Ishikawa (cell line): Measurements from ENCODE around the gene SETD7.

Experiments used
- CEBPB ChIP-seq: IDR thresholded peaks from 2 replicates; pipeline ENCODE4 v1.6.1; 2012
- CREB1 ChIP-seq: IDR thresholded peaks from 2 replicates; pipeline ENCODE4 v1.6.1; 2012; ENCODE audit warnings: low read depth
- EGR1 ChIP-seq: IDR thresholded peaks from 2 replicates; pipeline ENCODE4 v1.6.1; 2012
- EP300 ChIP-seq: IDR thresholded peaks from 2 replicates; pipeline ENCODE4 v1.6.1; 2012; ENCODE audit warnings: borderline replicate concordance
- FOXM1 ChIP-seq: IDR thresholded peaks from 2 replicates; pipeline ENCODE4 v1.6.1; 2012; ENCODE audit warnings: low read depth, borderline replicate concordance
- NFIC ChIP-seq: IDR thresholded peaks from 2 replicates; pipeline ENCODE4 v1.6.1; 2012
- RAD21 ChIP-seq: IDR thresholded peaks from 2 replicates; pipeline ENCODE4 v1.6.1; 2012; ENCODE audit warnings: low read depth
- REST ChIP-seq: IDR thresholded peaks from 2 replicates; pipeline ENCODE4 v1.6.1; 2012; ENCODE audit warnings: low read depth, mild to moderate bottlenecking
- TAF1 ChIP-seq: IDR thresholded peaks from 2 replicates; pipeline ENCODE4 v1.6.1; 2012; ENCODE audit warnings: low read depth, mild to moderate bottlenecking
- TCF12 ChIP-seq: IDR thresholded peaks from 2 replicates; pipeline ENCODE4 v1.6.1; 2012; ENCODE audit warnings: low read depth
- TEAD4 ChIP-seq: IDR thresholded peaks from 2 replicates; pipeline ENCODE4 v1.6.1; 2012
- YY1 ChIP-seq: IDR thresholded peaks from 2 replicates; pipeline ENCODE4 v1.6.1; 2012; ENCODE audit warnings: low read depth
- ZBTB7A ChIP-seq: IDR thresholded peaks from 2 replicates; pipeline ENCODE4 v1.6.1; 2012; ENCODE audit warnings: low read depth
- TF ChIP-seq, protein P1 (sequence below): IDR thresholded peaks from 2 replicates; pipeline ENCODE4 v1.6.1; 2012
- TF ChIP-seq, protein P2 (sequence below): IDR thresholded peaks from 2 replicates; pipeline ENCODE4 v1.6.1; 2012

Gene SETD7

GRCh38 chr4:139506774-139507173, 49.2 kb downstream of the SETD7 start:
- TF ChIP-seq EGR1 (no peak), REST (no peak), FOXM1 (no peak), ZBTB7A (no peak), CEBPB (no peak), NFIC (no peak), CREB1 (no peak), TEAD4 (no peak), RAD21 (no peak)

DNA sequence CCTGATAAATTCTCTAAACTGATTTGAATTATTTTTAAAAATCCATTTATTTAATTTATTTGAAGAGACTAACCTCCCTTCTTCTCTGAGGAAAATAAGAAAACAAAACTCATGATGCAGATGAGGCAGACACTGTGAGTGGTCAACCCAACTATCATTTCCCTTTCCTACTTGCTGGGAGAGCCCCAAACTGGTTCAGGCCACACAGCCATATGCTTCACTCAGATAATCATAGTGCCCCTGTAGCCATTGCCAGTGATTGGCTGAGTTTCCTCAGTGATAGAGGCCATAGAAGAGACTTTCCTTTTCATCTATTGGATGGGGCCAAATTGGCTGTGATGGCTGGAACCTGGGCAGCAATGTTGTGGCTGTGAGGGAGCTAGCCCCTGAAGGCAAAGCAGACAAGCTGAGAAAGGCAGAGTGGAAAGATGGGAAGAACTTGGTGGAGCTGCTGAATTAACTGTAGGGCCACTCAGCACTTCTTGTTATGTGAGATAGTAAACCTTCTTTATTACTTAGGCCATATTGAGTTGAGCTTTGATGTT, 52.3 kb downstream of the SETD7 start:
- TF ChIP-seq NFIC: no peak
- no peak for TF ChIP-seq FOXM1
- no peak for TF ChIP-seq TEAD4
- TF ChIP-seq, protein P1, sequence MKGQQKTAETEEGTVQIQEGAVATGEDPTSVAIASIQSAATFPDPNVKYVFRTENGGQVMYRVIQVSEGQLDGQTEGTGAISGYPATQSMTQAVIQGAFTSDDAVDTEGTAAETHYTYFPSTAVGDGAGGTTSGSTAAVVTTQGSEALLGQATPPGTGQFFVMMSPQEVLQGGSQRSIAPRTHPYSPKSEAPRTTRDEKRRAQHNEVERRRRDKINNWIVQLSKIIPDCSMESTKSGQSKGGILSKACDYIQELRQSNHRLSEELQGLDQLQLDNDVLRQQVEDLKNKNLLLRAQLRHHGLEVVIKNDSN: no peak
- TF ChIP-seq TCF12: no peak
- no peak for TF ChIP-seq TAF1
- TF ChIP-seq CREB1: no peak
- no peak for TF ChIP-seq RAD21
- no peak for TF ChIP-seq ZBTB7A
- TF ChIP-seq YY1: no peak
- no peak for TF ChIP-seq REST
- TF ChIP-seq, protein P2, sequence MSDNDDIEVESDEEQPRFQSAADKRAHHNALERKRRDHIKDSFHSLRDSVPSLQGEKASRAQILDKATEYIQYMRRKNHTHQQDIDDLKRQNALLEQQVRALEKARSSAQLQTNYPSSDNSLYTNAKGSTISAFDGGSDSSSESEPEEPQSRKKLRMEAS: no peak
- TF ChIP-seq EGR1: no peak
- no peak for TF ChIP-seq EP300
- TF ChIP-seq CEBPB: no peak

- TF ChIP-seq EP300 (no peak), REST (no peak), CREB1 (no peak), EGR1 (no peak), CEBPB (no peak), TCF12 (no peak), TAF1 (no peak), FOXM1 (no peak), ZBTB7A (no peak), TEAD4 (no peak)
- TF ChIP-seq, protein P2: no peak
These were observed 53.8 kb downstream of the SETD7 start for GRCh38 chr4:139501927-139502899.

DNA sequence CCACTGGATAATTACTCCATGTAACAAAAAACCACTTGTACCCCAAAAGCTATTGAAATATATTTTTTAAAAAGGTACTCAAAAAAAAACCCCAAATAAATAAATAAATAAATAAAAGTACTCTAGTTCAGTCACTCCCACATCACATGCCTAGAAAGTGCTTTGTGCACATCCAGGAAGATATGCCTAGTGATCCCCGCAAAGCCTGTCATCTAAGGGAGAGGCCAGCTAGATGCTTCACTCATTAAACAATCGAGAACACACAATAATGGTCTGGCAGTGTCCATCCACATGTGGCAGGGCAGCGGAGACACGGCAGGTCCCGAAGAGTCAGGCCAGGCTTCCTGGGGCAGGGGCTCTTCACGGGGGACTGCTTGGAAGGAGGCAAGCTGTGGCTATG, 54.5 kb downstream of the SETD7 start:
- TF ChIP-seq CEBPB (no peak), TCF12 (no peak), TAF1 (no peak), EP300 (no peak), TEAD4 (no peak), YY1 (no peak), RAD21 (no peak), CREB1 (no peak), EGR1 (no peak), FOXM1 (no peak), REST (no peak), NFIC (no peak)
- TF ChIP-seq, protein P2: no peak
- TF ChIP-seq, protein P1: no peak
